Choroid plexus epithelial cell (primary cell): ENCODE results near the gene SRL.

ENCODE experiments used
- DNase-seq: peaks from one replicate; pipeline ENCODE4 v3.0.0-alpha.2; 2010; ENCODE audit warnings: low read depth
- H3K4me3 ChIP-seq: 2 replicates; pipeline ENCODE4 v1.5.1; 2011; ENCODE audit warnings: low read depth, mild to moderate bottlenecking, control low read depth, low read length, moderate library complexity
- CTCF ChIP-seq: conservative IDR thresholded peaks from 2 replicates; pipeline ENCODE4 v1.5.1; 2011; ENCODE audit warnings: low read depth, mild to moderate bottlenecking, control low read depth, inconsistent platforms, low read length, moderate library complexity

SRL gene

GRCh38 chr16:4180511-4180910 lies 61.4 kb downstream of the SRL start:
- no peak for DNase-seq
- no peak for TF ChIP-seq CTCF
- no peak overlapping the region for H3K4me3 ChIP-seq

- H3K4me3 ChIP-seq = no peak overlapping the region
- TF ChIP-seq CTCF = no peak
- no peak for DNase-seq
These were observed 62.1 kb downstream of the SRL start for GRCh38 chr16:4179763-4180260.

- no peak for TF ChIP-seq CTCF
- no peak overlapping the region for H3K4me3 ChIP-seq
- DNase-seq = peak; percentile 68
These were observed 62.9 kb downstream of the SRL start for GRCh38 chr16:4179020-4179419.

- no peak for DNase-seq
- no peak for TF ChIP-seq CTCF
- no peak overlapping the region for H3K4me3 ChIP-seq
These were observed 63.3 kb downstream of the SRL start for GRCh38 chr16:4178468-4179010.

- H3K4me3 ChIP-seq = no peak overlapping the region
- peak; percentile 58 for DNase-seq
- no peak for TF ChIP-seq CTCF
These were observed 64.9 kb downstream of the SRL start for GRCh38 chr16:4176906-4177417.

GRCh38 chr16:4175849-4176248 lies 66.0 kb downstream of the SRL start:
- no peak for TF ChIP-seq CTCF
- H3K4me3 ChIP-seq = no peak overlapping the region
- DNase-seq = no peak

GRCh38 chr16:4172070-4172469 lies 69.8 kb downstream of the SRL start:
- TF ChIP-seq CTCF = no peak
- peak; percentile 16 for DNase-seq
- no peak overlapping the region for H3K4me3 ChIP-seq
